HG03520 (cell line): ENCODE results near the gene LYZ.
"Not testable (repeated sequence)": the region's sequence is repeated elsewhere in the genome, so short reads cannot be mapped to it uniquely, and the experiment has no call there.

Experiments used
- ATAC-seq: cut with Tn5 transposase; IDR thresholded peaks from one replicate; pipeline ENCODE4 v1.9.1; 2021; ENCODE audit warnings: mild to moderate bottlenecking, moderate library complexity; ENCODE audit not compliant: unreplicated experiment

LYZ gene

GRCh38 chr12:69348162-69348938 lies at the start of gene LYZ:
TSS of gene LYZ (plus strand) at chr12:69348381. CDS start at chr12:69348409, 28 bp downstream.
- no peak for ATAC-seq

- ATAC-seq, result no peak
Observed at GRCh38 chr12:69298947-69299346, 49.2 kb upstream of the LYZ start.

GRCh38 chr12:69304284-69304683 lies 43.9 kb upstream of the LYZ start:
- no peak for ATAC-seq

- no peak for ATAC-seq
Observed at GRCh38 chr12:69309461-69309860, 38.7 kb upstream of the LYZ start.

- ATAC-seq, result no peak
Observed at GRCh38 chr12:69313209-69313608, 35.0 kb upstream of the LYZ start.

GRCh38 chr12:69316784-69317183 lies 31.4 kb upstream of the LYZ start:
- not testable (repeated sequence) for ATAC-seq

GRCh38 chr12:69317233-69317632 lies 30.9 kb upstream of the LYZ start:
- ATAC-seq, result not testable (repeated sequence)

- ATAC-seq, result no peak
Observed at GRCh38 chr12:69318225-69318624, 30.0 kb upstream of the LYZ start.

GRCh38 chr12:69321351-69321750 lies 26.8 kb upstream of the LYZ start:
- no peak for ATAC-seq

GRCh38 chr12:69324797-69325466 lies 23.2 kb upstream of the LYZ start:
- ATAC-seq, result peak; percentile 97

GRCh38 chr12:69328426-69328825 lies 19.8 kb upstream of the LYZ start:
- no peak for ATAC-seq

GRCh38 chr12:69329669-69330428 lies 18.3 kb upstream of the LYZ start:
- ATAC-seq, result no peak

- peak; percentile 54 for ATAC-seq
Observed at GRCh38 chr12:69330475-69331473, 17.4 kb upstream of the LYZ start.

GRCh38 chr12:69331519-69331908 lies 16.7 kb upstream of the LYZ start:
- no peak for ATAC-seq

- no peak for ATAC-seq
Observed at GRCh38 chr12:69331909-69332684, 16.1 kb upstream of the LYZ start.

- no peak for ATAC-seq
Observed at GRCh38 chr12:69332815-69333358, 15.3 kb upstream of the LYZ start.

GRCh38 chr12:69334158-69334557 lies 14.0 kb upstream of the LYZ start:
- no peak for ATAC-seq

GRCh38 chr12:69337311-69338090 lies 10.7 kb upstream of the LYZ start:
- no peak for ATAC-seq
